ENCODE results near the gene HS1BP3.

HS1BP3 gene

DNA sequence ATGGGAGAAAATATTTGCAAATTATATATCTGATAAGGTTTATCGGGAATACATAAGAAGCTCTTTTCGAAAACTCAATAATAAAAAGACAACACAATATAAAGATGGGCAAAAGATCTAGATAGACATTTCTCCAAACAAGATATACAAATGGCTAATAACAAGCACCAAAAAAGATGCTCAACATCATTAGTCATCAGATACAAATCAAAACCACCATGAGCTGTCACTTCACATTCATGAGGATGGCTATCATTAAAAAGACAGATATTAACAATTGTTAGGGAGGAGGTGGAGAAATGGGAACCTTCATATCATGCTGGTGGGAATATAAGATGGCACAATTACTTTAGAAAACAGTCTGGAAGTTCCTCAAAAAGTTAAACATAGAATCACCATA is 48.1 kb downstream of the HS1BP3 start:
- H3K27me3 ChIP-seq (ENCODE audit: control insufficient read depth, insufficient read depth, low read length): no peaks in the 10 kb centered on the region

DNA sequence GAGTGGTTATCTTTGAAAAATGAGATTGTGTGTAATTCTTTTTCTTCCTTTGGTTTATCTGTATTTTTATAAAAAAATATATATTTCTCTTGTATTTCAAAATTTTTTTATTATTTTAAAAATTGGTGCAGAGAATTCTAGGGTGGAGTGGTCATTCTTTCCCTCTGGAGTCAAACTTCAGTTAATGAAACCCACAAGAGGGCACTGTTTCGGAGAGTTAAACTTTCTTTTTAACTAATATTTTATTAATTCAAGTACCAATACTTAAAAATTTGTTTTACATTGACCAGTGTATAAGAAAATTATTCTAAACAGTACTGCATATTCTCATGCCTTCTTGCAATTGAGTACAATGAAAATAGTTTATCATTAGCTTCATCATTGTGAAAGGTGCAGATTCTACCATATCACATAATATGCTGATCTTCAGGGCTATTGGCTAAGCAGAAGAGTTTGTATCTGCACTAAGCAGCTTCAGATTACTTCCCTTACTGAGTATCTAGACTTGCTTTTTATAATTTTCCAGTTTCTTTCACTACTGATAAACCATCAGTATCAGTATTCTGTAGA is 50.1 kb downstream of the HS1BP3 start:
- H3K27me3 ChIP-seq (ENCODE audit: control insufficient read depth, insufficient read depth, low read length): no peaks in the 10 kb centered on the region
- H3K4me1 ChIP-seq (ENCODE audit: control insufficient read depth, insufficient read depth, low read length): peaks cover 7% of the 10 kb centered on the region
- H3K9ac ChIP-seq (ENCODE audit: low read length): no peak overlapping the region
- no peak overlapping the region for H3K4me3 ChIP-seq (ENCODE audit: low read length)
- no peaks in the 10 kb centered on the region for H3K9me3 ChIP-seq (ENCODE audit: control insufficient read depth, low read length)
- H3K36me3 ChIP-seq (ENCODE audit: control insufficient read depth, insufficient read depth, low read length): no peaks in the 10 kb centered on the region

More for the DNA sequence above, 48.1 kb downstream of the HS1BP3 start:
- H3K4me1 ChIP-seq (ENCODE audit: control insufficient read depth, insufficient read depth, low read length): no peaks in the 10 kb centered on the region
- no peak overlapping the region for H3K4me3 ChIP-seq (ENCODE audit: low read length)
- H3K9ac ChIP-seq (ENCODE audit: low read length): no peak overlapping the region
- no peaks in the 10 kb centered on the region for H3K9me3 ChIP-seq (ENCODE audit: control insufficient read depth, low read length)
- H3K36me3 ChIP-seq (ENCODE audit: control insufficient read depth, insufficient read depth, low read length): no peaks in the 10 kb centered on the region

DNA sequence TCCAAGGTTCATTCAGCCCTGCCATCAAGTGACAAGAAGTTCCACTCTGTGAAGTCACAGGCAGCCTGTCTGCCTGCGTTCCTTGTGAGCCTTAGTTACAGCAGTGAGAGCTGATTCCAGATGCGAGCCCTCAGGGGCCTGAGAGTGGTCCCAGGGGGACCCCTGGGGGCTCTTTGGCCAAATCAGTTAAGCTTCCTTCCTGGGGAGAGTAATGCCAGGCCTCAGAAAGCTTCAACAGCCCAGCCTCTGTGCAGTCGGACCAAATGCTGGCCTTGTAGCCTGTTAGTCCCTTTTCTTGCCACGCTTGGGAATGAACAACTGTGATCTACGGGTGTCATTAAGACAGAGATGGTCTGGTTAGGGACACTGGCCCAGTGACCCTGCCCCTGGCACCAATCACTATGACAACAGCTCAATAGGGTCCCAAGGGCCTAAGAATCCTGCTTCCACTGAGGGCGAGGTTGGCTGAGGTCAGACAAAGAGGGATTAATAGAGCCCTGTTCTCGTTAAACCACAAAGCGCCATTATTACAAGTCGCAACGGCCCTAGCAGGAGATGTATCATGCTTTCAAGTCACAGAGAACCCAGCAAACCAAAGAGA is 50.9 kb downstream of the HS1BP3 start:
- Histone ChIP-seq H3K9me3 (ENCODE audit: control insufficient read depth, low read length) (no peaks in the 10 kb centered on the region), H3K27me3 (ENCODE audit: control insufficient read depth, insufficient read depth, low read length) (no peaks in the 10 kb centered on the region), H3K4me1 (ENCODE audit: control insufficient read depth, insufficient read depth, low read length) (peaks cover 7% of the 10 kb centered on the region), H3K36me3 (ENCODE audit: control insufficient read depth, insufficient read depth, low read length) (no peaks in the 10 kb centered on the region), H3K9ac (ENCODE audit: low read length) (no peak overlapping the region), H3K4me3 (ENCODE audit: low read length) (no peak overlapping the region)

DNA sequence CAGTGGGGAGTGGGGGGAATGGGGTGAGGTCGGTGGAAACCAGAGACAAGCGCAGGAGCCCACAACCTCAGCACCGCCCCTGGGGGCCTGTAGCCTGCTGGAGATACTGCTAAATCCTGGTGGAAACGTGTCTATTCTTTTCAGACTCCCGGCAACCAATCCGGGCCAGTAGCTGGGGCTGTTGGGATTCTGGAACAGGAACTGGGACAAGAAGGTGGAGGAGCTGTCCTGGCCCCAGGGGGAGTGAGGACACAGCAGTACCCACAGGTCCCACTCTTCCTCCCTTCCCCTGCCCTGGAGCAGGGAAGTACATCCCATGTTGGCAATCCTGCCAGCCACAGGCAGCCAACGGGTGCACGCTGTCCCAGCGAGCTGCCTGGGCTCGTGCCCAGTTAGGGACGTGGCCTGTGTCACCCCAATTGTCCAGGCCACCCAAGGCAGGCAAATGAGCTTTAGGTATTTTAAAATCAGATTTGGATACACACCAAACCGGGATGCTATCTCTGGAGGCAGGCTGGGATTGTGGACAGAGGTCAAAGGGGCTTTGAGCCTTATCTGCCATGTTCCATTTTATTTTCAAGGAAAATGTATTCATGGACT is 51.8 kb downstream of the HS1BP3 start:
- H3K27me3 ChIP-seq (ENCODE audit: control insufficient read depth, insufficient read depth, low read length): no peaks in the 10 kb centered on the region
- H3K4me3 ChIP-seq (ENCODE audit: low read length): no peak overlapping the region
- peaks cover 7% of the 10 kb centered on the region for H3K4me1 ChIP-seq (ENCODE audit: control insufficient read depth, insufficient read depth, low read length)
- no peak overlapping the region for H3K9ac ChIP-seq (ENCODE audit: low read length)
- H3K36me3 ChIP-seq (ENCODE audit: control insufficient read depth, insufficient read depth, low read length): no peaks in the 10 kb centered on the region
- H3K9me3 ChIP-seq (ENCODE audit: control insufficient read depth, low read length): no peaks in the 10 kb centered on the region

DNA sequence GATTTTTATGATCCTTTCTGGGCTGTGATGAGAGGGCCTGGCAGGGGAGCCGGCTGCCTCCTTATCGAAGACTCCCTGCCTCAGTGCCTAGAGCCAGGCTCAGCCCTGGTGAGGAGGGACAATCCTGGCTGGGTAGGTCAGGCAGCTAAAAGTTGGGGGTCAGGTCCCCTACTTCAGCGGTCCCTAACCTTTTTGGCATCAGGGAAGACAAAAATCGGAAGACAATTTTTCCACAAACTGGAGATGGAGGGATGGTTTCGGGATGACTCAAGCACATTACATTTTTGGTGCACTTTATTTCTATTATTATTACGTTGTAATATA is 53.1 kb downstream of the HS1BP3 start:
- H3K4me3 ChIP-seq (ENCODE audit: low read length): no peak overlapping the region
- peaks cover 20% of the 10 kb centered on the region for H3K4me1 ChIP-seq (ENCODE audit: control insufficient read depth, insufficient read depth, low read length)
- no peaks in the 10 kb centered on the region for H3K36me3 ChIP-seq (ENCODE audit: control insufficient read depth, insufficient read depth, low read length)
- H3K9ac ChIP-seq (ENCODE audit: low read length): no peak overlapping the region
- H3K27me3 ChIP-seq (ENCODE audit: control insufficient read depth, insufficient read depth, low read length): no peaks in the 10 kb centered on the region
- H3K9me3 ChIP-seq (ENCODE audit: control insufficient read depth, low read length): no peaks in the 10 kb centered on the region

DNA sequence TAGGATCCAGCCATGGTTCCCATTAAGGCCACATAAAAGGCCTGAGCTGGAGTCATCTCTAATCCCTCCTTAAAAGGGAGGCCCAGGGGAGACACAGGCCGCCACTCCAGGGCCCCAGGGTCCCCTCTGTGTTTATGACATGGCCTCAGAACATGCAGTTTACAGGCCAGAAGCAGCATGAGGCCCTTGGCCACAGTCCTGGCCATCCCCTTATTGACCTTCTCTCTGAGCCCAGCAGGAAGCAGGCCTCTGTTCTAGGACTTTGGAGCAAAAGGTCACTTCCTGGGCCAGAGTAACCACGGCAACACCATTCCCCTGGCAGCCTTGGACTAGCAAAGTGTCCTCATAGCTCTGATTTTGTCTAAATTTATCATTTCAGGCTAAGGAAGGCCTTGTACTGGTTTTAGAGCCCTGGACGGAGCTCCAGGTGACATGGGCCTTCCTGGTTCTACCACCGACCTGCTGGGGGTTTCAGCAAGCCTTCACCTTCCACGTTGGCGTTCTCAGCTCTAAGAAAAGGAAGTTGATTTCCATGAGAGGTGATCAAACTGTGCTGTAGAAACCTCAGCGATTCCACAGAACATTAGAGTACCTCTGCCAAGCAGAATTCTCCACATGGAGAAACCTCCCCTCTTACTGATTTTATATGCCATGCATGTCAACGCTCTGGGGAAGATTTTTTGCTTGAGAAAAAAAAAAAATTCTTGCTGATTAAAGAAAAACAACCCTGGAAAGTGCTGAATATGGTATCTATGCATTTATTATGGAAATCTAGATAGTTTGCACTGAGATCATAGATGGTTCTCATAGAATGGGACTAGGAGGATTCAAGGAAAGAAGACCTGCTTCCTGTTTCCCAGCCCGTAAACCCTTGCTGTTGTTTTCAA is 53.7 kb downstream of the HS1BP3 start:
- no peaks in the 10 kb centered on the region for H3K36me3 ChIP-seq (ENCODE audit: control insufficient read depth, insufficient read depth, low read length)
- no peaks in the 10 kb centered on the region for H3K9me3 ChIP-seq (ENCODE audit: control insufficient read depth, low read length)
- H3K4me1 ChIP-seq (ENCODE audit: control insufficient read depth, insufficient read depth, low read length): peaks cover 22% of the 10 kb centered on the region
- H3K4me3 ChIP-seq (ENCODE audit: low read length): no peak overlapping the region
- H3K9ac ChIP-seq (ENCODE audit: low read length): no peak overlapping the region
- H3K27me3 ChIP-seq (ENCODE audit: control insufficient read depth, insufficient read depth, low read length): no peaks in the 10 kb centered on the region

DNA sequence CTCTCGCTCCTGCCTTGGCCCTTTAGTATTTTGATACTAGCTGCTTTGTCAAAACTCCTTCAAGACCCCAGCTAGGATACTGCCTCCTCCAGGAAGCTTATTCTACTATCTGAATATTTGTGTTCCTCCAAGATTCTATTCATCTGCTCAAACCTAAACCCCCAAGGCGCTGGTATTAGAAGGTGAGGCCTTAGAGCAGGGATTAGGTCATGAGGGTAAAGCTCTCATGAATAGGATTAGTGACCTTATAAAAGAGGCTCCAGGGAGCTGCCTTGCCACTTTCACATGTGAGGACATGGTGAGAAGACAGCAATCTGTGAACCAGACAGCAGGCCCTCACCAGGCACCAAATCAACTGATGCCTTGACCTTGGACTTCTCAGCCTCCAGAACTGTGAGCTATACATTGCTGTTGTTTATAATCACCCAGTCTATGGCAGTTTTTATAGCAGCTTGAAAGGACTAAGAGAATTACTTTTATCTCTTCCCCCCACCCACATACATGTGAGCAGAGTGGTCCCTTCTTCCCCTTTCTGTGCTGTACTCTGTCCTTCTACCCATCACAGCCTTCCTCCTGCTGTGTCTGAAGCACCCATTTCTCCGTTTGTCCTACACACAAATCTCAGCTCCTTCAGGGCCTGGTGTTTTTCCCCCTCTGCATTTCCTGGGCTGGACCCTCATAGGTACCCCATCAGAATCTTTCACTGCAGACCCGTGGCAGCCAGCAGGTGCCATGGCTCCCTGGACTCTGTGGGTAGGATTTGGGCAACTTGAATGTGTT is 54.5 kb downstream of the HS1BP3 start:
- Histone ChIP-seq H3K4me1 (ENCODE audit: control insufficient read depth, insufficient read depth, low read length) (peaks cover 22% of the 10 kb centered on the region), H3K9me3 (ENCODE audit: control insufficient read depth, low read length) (no peaks in the 10 kb centered on the region), H3K4me3 (ENCODE audit: low read length) (no peak overlapping the region), H3K9ac (ENCODE audit: low read length) (no peak overlapping the region), H3K36me3 (ENCODE audit: control insufficient read depth, insufficient read depth, low read length) (no peaks in the 10 kb centered on the region), H3K27me3 (ENCODE audit: control insufficient read depth, insufficient read depth, low read length) (no peaks in the 10 kb centered on the region)

DNA sequence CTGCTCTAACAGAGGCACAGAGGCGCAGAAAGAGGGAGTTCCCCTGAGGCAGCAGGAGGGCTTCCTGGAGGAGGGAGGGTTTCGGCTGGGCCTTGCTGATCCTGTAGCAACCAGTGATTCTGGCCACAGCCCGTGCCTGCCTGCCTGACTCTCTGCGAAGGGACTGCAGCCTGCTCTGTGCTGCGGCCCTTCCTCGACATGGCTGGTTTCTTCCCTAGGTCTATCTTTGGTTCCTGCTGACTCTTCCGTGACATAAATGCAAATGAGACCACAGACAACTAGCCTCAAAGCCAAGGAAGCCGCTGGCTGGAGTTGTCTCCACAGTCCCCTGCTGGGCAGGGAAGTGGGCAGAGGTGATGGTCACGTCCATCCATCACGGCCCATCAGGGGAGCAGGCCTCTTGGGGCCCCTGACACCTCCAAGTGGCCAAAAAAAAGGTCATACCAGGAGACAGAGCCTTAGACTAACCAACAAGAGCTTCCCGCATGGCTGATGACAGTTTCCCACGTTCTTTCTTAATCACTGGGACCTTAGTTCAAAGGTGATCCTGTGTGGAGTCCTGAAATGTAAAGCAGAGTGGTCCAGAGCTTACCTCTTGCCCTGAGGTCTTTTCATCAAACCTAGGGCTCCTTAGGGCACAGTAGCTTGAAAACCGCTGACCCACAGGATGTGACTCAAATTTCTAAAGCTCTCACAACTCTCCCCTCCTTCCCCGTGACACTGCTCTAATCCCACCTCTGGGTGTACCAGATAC is 55.3 kb downstream of the HS1BP3 start:
- Histone ChIP-seq H3K36me3 (ENCODE audit: control insufficient read depth, insufficient read depth, low read length) (no peaks in the 10 kb centered on the region), H3K9me3 (ENCODE audit: control insufficient read depth, low read length) (no peaks in the 10 kb centered on the region), H3K4me3 (ENCODE audit: low read length) (no peak overlapping the region), H3K4me1 (ENCODE audit: control insufficient read depth, insufficient read depth, low read length) (peaks cover 22% of the 10 kb centered on the region), H3K27me3 (ENCODE audit: control insufficient read depth, insufficient read depth, low read length) (no peaks in the 10 kb centered on the region), H3K9ac (ENCODE audit: low read length) (no peak overlapping the region)

DNA sequence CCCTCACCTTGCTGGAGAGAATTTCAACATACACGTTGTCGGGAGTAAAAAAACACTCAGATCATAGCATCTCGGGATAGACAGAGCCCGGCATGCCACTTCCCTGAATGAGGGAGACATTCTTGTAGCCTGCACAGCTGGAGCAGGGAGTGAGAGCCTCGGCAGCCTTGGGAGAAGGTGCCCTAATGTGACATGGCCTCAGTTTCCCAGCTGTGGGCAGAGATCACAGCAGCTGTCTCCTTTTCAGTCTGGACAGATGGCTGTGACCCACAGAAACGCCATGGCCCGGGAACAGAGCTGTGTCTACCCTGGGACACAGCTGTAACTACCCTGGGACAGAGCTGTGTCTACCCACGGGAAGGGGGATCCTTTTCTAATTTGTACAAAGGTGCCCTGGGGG is 55.9 kb downstream of the HS1BP3 start:
- H3K9ac ChIP-seq (ENCODE audit: low read length): no peak overlapping the region

DNA sequence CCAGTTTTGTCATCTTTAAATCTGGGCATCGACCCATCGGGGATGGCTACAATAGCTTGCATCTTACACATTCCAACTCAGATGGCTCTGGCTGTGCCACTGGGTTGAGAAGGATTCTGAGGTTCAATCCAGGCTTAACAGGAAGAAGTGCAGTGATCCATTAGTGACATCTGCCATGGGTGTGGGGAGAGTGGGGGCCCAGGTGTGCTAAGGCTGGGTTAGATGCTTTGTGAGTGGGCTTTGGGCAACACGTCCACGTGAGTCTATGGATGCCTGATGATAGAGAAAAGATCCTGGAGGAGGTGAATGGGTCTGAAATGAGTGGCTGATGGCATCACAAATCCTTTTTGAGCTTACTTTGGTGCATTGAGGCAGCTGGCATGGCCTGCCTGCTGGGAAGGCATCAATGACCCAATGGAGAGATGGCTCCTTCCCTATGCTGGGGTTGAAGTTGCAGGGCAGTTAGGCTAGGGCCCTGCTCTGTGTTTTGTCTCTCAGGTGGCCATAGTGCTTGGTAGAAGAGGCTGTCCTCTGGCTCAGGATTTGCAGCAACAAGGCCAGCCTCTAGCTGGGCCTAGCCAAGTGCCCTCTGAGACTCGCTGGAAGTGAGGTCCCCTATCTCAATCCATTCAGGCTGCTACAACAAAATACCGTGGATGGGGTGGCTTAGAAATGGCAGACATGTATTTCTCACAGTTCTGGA is 56.7 kb downstream of the HS1BP3 start:
- H3K4me1 ChIP-seq (ENCODE audit: control insufficient read depth, insufficient read depth, low read length): peaks cover 22% of the 10 kb centered on the region
- H3K27me3 ChIP-seq (ENCODE audit: control insufficient read depth, insufficient read depth, low read length): no peaks in the 10 kb centered on the region
- H3K36me3 ChIP-seq (ENCODE audit: control insufficient read depth, insufficient read depth, low read length): no peaks in the 10 kb centered on the region
- no peaks in the 10 kb centered on the region for H3K9me3 ChIP-seq (ENCODE audit: control insufficient read depth, low read length)
- H3K4me3 ChIP-seq (ENCODE audit: low read length): no peak overlapping the region
- H3K9ac ChIP-seq (ENCODE audit: low read length): no peak overlapping the region

More for the DNA sequence above, 55.9 kb downstream of the HS1BP3 start:
- no peaks in the 10 kb centered on the region for H3K9me3 ChIP-seq (ENCODE audit: control insufficient read depth, low read length)
- no peaks in the 10 kb centered on the region for H3K36me3 ChIP-seq (ENCODE audit: control insufficient read depth, insufficient read depth, low read length)
- H3K4me3 ChIP-seq (ENCODE audit: low read length): no peak overlapping the region
- peaks cover 22% of the 10 kb centered on the region for H3K4me1 ChIP-seq (ENCODE audit: control insufficient read depth, insufficient read depth, low read length)
- H3K27me3 ChIP-seq (ENCODE audit: control insufficient read depth, insufficient read depth, low read length): no peaks in the 10 kb centered on the region
